HG03571 (cell line): ENCODE measurements around the gene PAIP1.
"Not testable (repeated sequence)": the region's sequence is repeated elsewhere in the genome, so short reads cannot be mapped to it uniquely, and the experiment has no call there.

Experiments
- ATAC-seq: cut with Tn5 transposase; IDR thresholded peaks from one replicate; pipeline ENCODE4 v1.9.1; 2021; ENCODE audit not compliant: unreplicated experiment

PAIP1 gene, protein sequence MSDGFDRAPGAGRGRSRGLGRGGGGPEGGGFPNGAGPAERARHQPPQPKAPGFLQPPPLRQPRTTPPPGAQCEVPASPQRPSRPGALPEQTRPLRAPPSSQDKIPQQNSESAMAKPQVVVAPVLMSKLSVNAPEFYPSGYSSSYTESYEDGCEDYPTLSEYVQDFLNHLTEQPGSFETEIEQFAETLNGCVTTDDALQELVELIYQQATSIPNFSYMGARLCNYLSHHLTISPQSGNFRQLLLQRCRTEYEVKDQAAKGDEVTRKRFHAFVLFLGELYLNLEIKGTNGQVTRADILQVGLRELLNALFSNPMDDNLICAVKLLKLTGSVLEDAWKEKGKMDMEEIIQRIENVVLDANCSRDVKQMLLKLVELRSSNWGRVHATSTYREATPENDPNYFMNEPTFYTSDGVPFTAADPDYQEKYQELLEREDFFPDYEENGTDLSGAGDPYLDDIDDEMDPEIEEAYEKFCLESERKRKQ

DNA sequence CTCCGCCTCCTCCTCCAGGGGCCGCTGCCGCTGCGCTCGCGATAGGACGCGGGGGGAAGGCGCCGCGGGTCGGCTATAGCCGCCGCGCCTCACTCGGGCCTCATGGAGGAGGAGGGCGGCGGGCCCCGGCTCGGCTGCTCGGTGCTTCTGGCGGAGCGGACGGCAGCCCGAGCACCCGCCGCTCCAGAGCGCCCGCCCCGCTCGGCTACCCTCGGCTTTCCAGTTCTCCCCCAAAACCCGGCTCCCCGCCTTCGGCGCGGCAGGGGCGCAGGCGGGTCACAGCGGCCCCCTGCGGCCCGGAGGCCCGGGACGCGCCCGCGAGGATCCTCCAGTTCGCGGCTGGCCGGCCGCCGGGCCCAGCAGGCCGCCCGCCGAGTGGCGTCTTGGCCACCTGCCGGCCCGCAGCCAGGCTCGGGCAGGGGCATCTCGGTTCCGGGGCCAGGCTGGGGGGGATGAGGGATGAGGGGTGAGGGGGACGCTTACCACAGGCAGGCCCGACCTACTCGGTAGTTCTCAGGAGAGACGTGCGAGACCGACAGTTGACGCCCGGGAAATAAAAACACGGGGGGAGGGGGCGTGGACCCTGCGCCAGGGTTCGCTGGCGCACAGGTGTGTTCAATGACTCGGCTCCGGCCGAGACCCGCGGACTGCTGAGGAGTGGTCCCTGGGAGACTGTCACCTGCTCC, at the start of gene PAIP1:
Gene PAIP1 (minus strand): TSS at position 221 of the 686 bp plus-strand sequence. CDS start 231 bp downstream, outside the sequence.
- ATAC-seq = peak; percentile 73

DNA sequence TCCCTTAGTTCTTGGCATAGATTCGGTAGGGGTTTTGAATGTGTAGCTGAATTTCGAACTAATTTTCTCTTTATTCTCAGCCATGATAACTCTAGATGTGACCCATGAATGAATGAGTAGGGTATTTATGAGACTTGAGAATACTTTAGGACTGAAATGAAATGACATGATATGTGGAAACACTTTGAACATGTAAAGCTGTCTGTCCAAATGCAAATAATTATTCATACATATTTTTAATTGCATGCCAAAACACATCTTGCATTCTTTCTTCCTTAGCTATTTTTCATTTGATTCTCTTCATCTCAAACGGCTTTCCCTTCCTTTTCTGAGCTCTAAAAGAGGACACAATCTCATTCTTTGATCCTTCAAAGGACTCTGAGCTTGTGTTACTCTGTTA, 49.5 kb upstream of the PAIP1 start:
- no peak for ATAC-seq

DNA sequence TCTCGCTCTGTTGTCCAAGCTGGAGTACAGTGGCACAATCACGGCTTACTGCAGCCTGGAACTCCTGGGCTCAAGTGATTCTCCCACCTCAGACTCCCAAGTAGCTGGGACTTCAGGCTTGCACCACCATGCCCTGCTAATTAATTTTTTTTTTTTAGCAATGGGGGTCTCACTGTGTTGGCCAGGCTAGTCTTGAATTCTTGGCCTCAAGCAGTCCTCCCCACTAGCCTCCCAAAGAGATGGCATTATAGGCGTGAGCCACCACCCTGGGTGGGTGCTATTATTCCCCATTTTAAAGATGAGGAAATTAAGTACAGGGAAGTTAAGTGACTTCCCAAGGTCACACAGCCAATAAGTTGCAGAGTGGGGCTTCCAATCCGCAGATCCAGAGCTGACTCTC, 47.8 kb upstream of the PAIP1 start:
- no peak for ATAC-seq

DNA sequence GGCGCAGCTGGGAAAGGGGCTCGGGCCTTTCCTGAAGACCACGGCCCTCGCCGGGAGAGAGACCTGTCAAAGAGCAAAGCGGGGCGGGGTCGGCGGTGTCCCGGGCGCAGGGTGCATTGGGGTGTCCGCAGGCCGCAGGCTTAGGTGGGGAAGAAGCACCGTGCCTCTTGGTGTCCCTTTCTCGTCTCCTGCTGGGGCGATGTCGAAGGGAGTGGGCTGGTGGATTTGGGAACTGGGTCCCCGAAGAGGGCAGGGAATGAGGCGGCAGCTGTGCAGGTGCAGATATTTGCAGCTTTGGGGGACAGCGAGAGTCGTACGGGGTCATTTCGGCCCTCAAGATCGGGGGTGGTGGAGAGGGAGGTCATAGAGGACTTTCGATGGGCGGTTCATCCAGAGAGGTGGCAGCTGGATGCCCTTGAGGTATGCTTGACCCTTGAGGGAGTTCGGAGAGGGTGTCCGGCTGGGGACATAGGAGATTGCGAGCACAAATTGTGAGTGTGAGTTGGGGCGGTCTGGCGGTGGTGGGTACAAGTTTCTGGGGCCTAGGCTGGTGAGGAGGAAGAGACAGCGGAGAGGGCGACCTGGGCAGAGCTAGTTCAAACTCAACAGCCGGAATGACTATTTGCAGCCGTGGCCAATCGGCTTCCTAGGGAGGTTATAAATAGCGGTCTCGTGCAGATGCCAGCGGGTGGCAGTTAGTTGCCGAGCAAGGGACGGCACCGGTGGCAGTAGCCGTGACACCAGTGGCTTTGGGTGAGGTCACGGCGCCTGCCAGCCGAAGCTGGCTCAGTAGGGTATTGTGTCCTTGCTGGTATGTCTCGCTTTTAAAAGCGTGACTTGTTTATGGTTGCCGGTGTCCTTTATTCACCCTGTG, 46.7 kb upstream of the PAIP1 start:
- peak; percentile 47 for ATAC-seq

DNA sequence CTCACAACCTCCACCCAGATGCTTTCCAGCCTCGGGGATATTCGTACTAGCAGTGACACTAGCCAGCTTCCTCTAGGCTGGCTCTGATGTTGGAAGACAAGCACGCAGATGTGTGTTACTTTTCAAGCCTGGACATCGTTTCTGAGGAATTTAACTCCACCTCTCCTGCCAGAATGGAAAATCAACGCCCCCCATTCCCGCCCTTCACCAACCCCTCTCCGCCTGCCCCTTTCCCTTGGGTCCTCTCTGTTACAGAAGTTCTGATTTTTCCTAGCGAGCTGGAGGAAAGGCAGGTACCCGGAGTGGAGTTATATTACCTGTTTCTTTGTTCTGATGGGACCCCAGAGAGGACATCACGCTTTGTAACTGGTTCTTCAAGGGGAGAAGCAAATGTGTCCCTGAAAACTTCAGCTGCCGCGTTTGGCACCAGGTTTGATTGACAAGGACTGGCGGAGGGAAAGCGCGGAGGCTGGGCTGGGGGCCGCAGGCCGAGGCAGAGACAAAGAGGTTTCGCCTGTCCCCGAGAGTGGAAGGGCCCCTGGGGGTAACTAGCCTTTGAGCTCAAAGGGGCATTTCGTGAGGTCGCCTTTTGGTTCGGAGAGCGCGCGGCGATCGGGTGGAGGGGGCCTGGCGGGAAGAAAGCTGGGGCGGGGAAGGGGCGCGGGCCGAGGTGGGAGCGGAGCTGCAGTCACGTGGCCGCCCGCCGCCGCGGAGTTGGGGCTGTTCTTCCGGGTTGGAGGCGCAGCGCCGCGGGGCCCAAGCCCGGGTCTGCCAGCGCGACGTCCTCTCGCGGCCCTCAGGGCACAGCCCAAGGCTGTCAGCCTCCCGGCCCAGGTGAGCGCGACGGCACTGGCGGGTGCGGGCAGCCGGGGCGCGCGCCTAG, 45.8 kb upstream of the PAIP1 start, which contains the start of gene NNT:
Gene NNT (plus strand): TSS at position 720 of the 883 bp plus-strand sequence. CDS start 6,016 bp downstream, outside the sequence.
- peak; percentile 73 for ATAC-seq

DNA sequence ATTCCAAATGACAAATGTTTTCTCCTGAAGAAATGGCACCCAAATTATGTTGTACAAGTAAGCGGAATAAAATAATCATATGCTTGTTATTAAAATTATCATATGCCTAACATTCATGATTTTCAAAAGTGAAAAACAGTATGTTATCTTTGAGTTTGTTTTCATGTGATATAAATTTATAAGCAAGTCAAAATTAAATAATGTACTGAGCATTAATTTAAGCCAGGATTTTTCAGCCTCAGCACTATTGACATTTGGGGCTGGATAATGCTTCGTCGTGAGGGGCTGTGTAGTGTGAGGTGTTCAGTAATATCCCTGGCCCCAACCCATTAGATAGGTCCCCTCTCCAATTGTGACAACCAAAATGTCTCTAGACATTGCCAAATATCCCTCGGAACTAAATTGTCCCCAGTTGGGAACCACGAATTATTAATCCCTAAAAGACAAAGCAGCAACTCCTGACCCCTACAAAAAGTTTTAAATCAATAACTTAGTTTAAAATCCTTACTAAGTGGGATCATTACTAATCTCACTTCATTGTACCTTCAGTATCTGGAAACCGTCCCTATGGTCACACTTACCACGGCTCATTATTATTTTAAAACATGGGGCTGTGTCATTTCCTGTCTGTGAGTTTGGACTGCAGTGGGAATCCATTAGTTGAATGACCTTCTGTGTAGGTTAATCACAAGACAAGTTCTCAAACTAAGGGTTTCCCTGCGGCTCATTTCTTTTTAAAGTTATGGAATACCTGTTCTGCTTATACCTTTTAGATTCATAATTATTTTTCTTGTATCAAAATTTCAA, 44.8 kb upstream of the PAIP1 start:
- ATAC-seq = no peak

DNA sequence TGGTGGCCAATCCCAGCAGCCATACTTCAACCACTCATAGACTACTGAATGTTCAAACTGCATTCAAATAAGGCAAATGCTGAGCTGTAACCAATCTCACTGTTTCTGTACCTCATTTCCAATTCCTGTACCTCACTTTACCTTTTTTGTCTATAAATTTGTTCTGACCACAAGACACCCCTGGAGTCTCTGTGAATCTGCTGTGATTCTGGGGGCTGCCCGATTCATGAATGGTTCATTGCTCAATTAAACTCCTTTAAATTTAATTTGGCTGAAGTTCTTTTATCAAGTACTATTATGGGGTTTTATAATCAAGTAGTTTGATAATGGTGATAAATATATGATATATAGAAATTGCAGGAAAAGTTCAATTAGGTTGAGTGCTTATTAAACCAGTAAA, 42.0 kb upstream of the PAIP1 start:
- ATAC-seq = not testable (repeated sequence)

DNA sequence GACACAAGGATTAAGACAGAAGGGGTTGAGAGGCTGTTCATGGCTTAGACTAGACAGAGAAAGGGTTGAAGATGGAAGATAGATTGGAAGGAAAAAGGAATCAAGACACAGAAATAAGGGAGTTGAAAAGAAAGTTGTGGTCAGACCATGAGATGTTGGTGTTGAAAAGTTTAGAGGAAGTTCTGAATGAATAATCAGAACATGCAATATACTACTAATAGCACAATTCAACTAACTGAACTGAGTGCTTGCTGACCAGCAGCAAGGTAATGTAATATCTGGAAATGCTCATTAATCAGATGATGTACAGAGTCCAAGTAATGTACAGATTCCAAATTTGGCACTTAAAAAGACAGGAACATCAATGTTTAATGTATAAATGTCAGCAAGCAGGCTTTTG, 35.5 kb upstream of the PAIP1 start:
- no peak for ATAC-seq

DNA sequence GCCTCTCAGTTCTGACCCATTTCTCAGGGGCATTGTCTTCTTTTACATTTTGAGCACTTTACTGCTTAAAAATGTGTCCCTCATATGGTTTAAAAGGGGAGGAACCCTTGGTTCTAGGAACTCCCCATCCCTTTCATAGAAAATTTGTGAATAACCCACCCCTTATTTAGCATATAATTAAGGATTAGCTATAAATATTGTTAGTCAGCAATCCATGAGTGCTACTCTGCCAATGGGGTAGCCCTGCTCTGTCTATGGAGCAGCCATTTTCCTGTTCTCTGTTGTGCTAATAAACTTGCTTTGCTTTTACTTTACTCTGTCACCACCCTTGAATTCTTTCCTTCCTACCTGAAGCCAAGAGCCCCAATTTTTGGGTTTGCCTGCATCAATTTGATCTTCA, 33.8 kb upstream of the PAIP1 start:
- no peak for ATAC-seq

DNA sequence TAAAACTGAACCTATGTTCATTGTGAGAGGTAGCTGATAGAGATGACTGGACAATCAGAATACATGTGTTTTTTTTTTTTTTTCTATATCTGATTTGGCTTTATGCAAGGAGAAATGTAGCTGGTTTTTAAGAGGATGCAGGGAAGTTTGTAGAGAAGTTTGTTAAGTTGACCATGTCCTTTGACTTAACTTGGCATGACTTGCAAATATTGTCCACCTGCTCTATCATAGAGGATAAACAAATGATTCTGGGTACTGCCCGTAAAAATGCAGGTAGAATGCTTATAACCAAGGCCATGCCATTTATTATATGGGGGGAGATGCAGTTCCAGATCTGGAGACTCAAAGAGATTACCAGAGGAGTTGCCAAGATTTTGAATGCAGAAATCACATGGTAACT, 32.4 kb upstream of the PAIP1 start:
- no peak for ATAC-seq

DNA sequence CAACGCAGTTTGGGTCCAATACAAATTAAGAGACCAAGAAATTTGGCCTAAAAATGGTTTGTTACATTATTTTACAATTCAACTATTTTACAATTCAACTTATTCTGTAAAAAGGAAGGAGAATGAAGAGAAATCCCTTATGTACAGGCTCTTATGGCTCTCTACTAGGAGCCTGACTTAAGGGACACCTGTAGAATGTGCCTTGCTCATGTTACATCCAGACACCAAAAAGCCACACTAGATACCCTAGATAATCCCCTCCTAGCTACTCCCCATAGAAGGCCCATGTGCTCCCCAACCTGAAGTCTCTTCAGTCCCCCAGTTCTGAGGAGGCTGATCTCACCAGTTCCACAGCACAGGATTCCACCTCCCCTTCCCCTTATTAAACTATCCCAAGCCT, 32.0 kb upstream of the PAIP1 start:
- ATAC-seq = no peak

DNA sequence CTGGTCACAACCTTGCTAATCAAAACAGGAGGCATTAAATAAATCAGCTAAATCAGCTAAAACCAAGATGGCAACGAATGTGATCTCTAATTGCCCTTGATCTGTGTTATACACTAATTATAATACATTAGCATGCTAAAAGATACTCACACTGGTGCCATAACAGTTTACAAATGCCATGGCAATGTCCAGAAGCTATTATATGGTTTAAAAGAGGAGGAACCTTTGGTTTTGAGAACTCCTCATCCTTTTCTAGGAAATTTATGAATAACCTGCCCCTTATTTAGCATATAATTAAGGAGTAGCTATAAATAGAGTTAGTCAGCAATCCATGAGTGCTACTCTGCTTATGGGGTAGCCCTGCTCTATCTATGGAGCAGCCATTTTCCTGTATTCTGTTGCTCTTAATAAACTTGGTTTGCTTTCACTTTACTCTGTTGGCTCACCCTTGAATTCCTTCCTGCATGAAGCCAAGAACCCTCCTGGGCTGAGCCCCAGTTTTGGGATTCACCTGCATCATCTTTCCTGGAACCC, 27.4 kb upstream of the PAIP1 start:
- no peak for ATAC-seq

DNA sequence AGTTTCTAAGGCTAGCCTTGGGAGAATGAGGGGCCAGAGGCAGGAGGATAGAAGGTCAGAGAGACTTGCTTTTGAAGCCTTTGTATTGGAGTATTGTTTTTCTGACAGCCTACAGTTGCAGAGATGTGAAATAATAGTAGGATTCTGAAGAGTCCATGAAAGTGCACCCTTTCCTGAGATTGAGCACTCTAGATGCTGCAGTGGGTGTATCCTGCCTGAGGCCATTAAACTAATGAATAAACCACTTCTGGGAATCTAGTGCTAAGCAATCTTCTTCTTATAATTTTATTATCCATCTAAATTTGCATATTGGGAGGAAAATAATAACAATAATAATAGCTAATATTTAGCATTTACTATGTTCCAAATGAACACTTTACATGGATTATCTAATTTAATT, 26.8 kb upstream of the PAIP1 start:
- no peak for ATAC-seq

DNA sequence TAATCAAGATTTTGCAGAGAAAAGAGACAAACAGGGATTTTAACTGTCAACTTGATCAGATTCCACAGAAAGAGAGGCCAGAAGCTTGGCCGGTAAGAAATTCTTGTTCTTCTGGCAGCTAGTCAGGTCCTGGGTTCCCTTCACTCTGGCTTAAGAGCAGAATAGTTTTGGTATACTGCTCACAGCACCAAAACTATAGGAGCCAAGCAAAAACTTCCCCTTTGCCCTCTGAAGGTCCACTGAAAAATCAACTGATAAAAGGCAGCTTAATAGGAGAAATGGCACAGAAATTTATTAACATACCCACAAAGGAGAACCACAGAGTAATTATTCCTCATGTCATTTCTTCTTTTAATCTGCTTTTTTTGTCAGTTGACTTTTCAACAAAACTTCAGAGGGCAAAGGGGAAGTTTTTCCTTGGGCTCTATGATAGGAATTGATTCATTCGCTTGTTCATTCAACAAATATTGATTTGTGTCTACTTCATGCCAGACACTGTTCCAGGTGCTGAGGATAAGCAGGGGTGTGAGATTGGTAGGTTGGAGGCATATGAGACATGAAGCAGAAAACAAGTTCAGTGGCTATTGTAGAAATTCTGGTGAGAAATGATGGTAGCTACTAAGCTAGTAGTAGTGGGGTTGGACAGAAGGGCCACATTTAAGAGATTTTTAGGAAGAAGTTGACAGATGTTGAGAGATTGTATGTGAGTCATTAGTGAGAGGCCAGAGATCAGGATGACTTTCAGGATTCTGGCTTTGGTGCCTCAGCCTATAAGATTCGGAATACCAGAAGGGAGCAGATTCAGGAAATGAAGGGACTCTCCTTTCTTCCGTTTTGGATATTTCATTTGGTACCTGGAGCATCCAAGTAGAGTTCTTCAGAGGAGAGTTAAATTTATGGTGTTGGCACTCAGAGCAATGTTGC, 25.5 kb upstream of the PAIP1 start:
- no peak for ATAC-seq

DNA sequence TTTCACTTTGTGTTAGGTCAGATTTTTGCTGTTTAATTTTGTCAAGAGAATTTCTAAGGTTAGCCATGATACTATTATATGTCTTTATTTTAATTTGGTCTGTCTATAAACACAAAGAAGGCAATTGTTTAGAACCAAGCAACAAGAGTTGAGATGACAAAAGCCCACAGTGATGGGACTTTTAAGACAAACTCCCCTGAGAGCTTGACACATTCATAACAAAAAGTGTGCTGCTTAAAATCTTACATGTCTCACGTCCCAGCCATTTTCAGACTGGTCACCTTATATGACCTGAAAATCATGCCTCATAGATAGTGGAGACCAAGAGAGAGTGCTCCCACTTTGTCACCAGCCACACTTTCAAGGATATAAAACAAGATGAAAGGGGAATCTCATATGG, 24.5 kb upstream of the PAIP1 start:
- ATAC-seq = no peak

DNA sequence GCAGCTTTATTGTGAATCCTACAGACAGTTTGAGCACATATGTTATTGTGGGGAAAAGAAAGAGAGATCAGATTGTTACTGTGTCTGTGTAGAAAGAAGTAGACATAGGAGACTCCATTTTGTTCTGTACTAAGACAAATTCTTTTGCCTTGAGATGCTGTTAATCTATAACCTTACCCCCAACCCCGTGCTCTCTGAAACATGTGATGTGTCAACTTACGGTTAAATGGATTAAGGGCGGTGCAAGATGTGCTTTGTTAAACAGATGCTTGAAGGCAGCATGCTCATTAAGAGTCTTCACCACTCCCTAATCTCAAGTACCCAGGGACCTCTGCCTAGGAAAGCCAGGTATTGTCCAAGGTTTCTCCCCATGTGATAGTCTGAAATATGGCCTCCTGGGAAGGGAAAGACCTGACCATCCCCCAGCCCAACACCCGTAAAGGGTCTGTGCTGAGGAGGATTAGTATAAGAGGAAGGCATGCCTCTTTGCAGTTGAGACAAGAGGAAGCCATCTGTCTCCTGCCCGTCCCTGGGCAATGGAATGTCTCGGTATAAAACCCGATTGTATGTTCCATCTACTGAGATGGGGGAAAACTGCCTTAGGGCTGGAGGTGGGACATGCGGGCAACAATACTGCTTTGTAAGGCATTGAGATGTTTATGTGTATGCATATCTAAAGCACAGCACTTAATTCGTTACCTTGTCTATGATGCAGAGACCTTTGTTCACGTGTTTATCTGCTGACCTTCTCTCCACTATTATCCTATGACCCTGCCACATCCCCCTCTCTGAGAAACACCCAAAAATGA, 23.7 kb upstream of the PAIP1 start:
- ATAC-seq = not testable (repeated sequence)

DNA sequence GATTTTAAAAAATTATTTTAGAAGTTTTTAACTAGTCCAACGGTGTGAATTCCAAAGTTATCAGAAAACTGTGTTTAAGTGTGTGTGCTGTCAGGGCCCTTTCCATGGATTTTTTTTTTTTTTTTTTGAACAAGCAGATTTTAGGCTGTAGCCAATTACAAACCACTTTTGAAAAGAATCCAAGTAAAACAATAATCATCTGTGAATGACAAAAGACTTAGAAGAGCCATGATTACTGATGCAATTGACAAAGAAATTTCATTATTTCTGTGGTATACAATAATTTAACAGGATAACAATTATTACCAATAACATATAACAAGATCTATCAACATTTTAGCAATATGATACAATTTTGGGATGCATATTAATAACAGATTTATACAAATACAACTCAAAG, 16.2 kb upstream of the PAIP1 start:
- no peak for ATAC-seq
